ENCODE results near the gene SLC9A3.

The SLC9A3 gene

DNA sequence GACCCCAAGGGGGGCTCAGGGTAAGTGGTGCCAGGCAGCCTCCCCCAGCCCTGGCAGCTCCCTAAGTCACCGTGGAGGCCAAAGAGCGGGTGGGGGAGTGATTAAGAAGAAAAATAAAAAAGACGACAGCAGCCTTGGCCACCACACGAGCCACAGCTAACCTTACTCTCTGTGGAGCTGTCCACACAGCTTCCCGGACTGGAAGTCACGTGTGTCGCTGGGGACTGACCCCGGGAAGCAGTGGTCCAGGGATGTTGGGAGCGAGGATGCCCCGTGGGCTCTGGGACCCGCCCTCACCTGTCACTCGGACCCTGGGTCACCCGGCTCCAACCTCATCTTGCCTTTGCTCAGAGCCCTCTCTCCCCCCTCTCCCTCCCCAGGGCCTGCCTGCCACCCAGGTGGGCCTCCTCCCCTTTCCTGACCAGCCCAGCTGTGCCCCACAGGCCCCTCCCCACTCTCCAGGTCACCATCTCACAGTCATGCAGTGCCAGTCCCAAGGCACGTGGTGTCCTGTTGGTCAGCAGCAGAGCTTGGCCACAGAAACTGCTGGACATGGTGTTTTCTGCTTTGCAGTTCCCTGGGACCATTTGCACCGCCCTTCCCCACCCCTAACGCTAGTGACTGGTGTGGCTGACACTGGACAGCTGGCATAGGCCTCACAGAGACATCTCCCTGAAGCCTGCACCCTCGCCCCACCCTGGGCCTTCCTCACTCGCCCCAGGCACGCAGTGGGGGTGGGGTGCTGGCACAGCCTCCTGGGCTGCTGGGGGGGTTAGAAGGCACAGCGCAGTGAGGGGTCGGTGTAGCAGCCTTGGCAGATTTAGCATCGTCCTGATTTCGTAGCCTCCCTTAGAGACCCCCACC is 91.1 kb downstream of the SLC9A3 start:
- ATAC-seq, result no peak

DNA sequence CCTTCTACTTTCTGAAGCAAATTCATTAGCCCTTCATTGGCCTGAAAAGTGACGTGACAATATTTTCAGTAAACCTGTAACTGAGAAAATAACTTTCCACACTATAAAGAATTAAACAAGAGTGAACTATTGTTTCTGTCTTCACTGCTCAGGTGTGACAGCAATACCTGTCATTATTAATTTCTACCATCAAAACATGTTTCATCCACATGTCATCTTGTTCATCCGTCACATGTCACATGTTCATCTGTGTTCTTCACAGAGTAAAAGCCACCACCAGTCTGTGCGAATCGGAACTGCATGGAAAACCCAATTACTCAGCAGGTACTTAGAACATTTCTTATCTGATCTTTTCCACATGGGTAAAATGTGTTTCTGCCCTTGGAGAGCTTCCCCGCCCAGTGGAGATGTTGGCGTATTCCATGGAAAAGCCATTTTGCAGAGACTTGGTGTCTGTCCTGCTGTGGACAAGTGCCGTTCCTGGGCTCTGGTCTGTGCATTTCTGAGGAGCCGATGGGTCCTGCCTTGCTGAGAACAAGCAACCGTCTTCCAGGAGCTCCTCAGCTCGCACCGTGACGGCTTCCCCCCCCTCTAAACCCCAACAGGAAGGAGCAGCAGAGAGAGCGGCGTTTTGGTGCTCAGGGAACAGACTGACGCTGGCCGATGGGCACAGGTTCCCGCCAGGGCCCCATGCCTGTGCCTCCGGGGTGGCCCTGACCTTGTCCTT is 91.9 kb downstream of the SLC9A3 start:
- no peak for ATAC-seq
- TF ChIP-seq ESRRG (CRISPR knock-in tag; IDR thresholded peaks at IDR 0.05) (no peak), SNAI2 (CRISPR knock-in tag; IDR thresholded peaks at IDR 0.05) (no peak), ZFP3 (CRISPR knock-in tag; IDR thresholded peaks at IDR 0.05) (no peak)
- TF ChIP-seq, protein P1, sequence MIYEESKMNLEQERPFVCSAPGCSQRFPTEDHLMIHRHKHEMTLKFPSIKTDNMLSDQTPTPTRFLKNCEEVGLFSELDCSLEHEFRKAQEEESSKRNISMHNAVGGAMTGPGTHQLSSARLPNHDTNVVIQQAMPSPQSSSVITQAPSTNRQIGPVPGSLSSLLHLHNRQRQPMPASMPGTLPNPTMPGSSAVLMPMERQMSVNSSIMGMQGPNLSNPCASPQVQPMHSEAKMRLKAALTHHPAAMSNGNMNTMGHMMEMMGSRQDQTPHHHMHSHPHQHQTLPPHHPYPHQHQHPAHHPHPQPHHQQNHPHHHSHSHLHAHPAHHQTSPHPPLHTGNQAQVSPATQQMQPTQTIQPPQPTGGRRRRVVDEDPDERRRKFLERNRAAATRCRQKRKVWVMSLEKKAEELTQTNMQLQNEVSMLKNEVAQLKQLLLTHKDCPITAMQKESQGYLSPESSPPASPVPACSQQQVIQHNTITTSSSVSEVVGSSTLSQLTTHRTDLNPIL (CRISPR knock-in tag; IDR thresholded peaks at IDR 0.05; ENCODE audit: low read depth), result no peak

More for the DNA sequence above, 91.1 kb downstream of the SLC9A3 start:
- TF ChIP-seq ZC3H10 (CRISPR knock-in tag; IDR thresholded peaks at IDR 0.05) (no peak), SNAI2 (CRISPR knock-in tag; IDR thresholded peaks at IDR 0.05) (no peak), TOX (CRISPR knock-in tag; IDR thresholded peaks at IDR 0.05; ENCODE audit: borderline replicate concordance) (no peak), ISL1 (CRISPR knock-in tag; IDR thresholded peaks at IDR 0.05) (no peak), RARB (CRISPR knock-in tag; IDR thresholded peaks at IDR 0.05) (no peak), ARNTL (CRISPR knock-in tag; IDR thresholded peaks at IDR 0.05; ENCODE audit: borderline replicate concordance, low read depth) (no peak), ZNF70 (CRISPR knock-in tag; IDR thresholded peaks at IDR 0.05) (no peak), ZFP30 (CRISPR knock-in tag; IDR thresholded peaks at IDR 0.05) (no peak), GLIS3 (CRISPR knock-in tag; IDR thresholded peaks at IDR 0.05) (no peak)
- TF ChIP-seq, protein P2, sequence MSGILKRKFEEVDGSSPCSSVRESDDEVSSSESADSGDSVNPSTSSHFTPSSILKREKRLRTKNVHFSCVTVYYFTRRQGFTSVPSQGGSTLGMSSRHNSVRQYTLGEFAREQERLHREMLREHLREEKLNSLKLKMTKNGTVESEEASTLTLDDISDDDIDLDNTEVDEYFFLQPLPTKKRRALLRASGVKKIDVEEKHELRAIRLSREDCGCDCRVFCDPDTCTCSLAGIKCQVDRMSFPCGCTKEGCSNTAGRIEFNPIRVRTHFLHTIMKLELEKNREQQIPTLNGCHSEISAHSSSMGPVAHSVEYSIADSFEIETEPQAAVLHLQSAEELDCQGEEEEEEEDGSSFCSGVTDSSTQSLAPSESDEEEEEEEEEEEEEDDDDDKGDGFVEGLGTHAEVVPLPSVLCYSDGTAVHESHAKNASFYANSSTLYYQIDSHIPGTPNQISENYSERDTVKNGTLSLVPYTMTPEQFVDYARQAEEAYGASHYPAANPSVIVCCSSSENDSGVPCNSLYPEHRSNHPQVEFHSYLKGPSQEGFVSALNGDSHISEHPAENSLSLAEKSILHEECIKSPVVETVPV (CRISPR knock-in tag; IDR thresholded peaks at IDR 0.05), result no peak
- TF ChIP-seq, protein P3, sequence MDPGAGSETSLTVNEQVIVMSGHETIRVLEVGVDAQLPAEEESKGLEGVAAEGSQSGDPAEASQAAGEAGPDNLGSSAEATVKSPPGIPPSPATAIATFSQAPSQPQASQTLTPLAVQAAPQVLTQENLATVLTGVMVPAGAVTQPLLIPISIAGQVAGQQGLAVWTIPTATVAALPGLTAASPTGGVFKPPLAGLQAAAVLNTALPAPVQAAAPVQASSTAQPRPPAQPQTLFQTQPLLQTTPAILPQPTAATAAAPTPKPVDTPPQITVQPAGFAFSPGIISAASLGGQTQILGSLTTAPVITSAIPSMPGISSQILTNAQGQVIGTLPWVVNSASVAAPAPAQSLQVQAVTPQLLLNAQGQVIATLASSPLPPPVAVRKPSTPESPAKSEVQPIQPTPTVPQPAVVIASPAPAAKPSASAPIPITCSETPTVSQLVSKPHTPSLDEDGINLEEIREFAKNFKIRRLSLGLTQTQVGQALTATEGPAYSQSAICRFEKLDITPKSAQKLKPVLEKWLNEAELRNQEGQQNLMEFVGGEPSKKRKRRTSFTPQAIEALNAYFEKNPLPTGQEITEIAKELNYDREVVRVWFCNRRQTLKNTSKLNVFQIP (CRISPR knock-in tag; IDR thresholded peaks at IDR 0.05; ENCODE audit: borderline replicate concordance, low read depth), result no peak

DNA sequence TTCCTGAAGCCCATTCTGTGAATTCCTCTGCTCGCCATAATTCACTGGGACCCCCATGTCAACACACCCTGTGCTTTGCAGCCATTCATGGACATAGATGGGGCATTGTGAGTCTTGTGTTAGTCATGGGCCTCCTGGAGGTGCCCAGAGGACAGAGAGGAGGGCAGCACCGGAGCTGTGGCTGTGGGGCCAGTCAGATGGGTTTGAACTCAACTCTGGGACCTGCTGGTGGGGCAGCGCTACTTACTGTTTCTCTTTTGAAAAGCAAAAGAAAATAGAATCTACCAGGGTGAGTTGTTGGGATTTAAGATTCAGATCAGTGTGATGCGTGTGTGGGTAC is 92.6 kb downstream of the SLC9A3 start:
- TF ChIP-seq TOX (CRISPR knock-in tag; IDR thresholded peaks at IDR 0.05; ENCODE audit: borderline replicate concordance) (no peak), CSDC2 (CRISPR knock-in tag; IDR thresholded peaks at IDR 0.05) (no peak), RARB (CRISPR knock-in tag; IDR thresholded peaks at IDR 0.05) (no peak), PPARA (CRISPR knock-in tag; IDR thresholded peaks at IDR 0.05; ENCODE audit: borderline replicate concordance) (no peak), ZFP30 (CRISPR knock-in tag; IDR thresholded peaks at IDR 0.05) (no peak), ZNF8 (CRISPR knock-in tag; IDR thresholded peaks at IDR 0.05) (no peak), ARNTL (CRISPR knock-in tag; IDR thresholded peaks at IDR 0.05; ENCODE audit: borderline replicate concordance, low read depth) (no peak), ZNF70 (CRISPR knock-in tag; IDR thresholded peaks at IDR 0.05) (no peak), GLIS3 (CRISPR knock-in tag; IDR thresholded peaks at IDR 0.05) (no peak), TCF4 (CRISPR knock-in tag; IDR thresholded peaks at IDR 0.05; ENCODE audit: borderline replicate concordance) (no peak), OSR1 (CRISPR knock-in tag; IDR thresholded peaks at IDR 0.05) (no peak), ZNF565 (CRISPR knock-in tag; conservative IDR thresholded peaks at IDR 0.05; ENCODE audit: low read depth) (no peak), ZC3H10 (CRISPR knock-in tag; IDR thresholded peaks at IDR 0.05) (no peak), ISL1 (CRISPR knock-in tag; IDR thresholded peaks at IDR 0.05) (no peak), ZFP3 (CRISPR knock-in tag; IDR thresholded peaks at IDR 0.05) (no peak)
- TF ChIP-seq, protein P4, sequence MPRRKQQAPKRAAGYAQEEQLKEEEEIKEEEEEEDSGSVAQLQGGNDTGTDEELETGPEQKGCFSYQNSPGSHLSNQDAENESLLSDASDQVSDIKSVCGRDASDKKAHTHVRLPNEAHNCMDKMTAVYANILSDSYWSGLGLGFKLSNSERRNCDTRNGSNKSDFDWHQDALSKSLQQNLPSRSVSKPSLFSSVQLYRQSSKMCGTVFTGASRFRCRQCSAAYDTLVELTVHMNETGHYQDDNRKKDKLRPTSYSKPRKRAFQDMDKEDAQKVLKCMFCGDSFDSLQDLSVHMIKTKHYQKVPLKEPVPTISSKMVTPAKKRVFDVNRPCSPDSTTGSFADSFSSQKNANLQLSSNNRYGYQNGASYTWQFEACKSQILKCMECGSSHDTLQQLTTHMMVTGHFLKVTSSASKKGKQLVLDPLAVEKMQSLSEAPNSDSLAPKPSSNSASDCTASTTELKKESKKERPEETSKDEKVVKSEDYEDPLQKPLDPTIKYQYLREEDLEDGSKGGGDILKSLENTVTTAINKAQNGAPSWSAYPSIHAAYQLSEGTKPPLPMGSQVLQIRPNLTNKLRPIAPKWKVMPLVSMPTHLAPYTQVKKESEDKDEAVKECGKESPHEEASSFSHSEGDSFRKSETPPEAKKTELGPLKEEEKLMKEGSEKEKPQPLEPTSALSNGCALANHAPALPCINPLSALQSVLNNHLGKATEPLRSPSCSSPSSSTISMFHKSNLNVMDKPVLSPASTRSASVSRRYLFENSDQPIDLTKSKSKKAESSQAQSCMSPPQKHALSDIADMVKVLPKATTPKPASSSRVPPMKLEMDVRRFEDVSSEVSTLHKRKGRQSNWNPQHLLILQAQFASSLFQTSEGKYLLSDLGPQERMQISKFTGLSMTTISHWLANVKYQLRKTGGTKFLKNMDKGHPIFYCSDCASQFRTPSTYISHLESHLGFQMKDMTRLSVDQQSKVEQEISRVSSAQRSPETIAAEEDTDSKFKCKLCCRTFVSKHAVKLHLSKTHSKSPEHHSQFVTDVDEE (CRISPR knock-in tag; IDR thresholded peaks at IDR 0.05), result no peak
- TF ChIP-seq, protein P2 (CRISPR knock-in tag; IDR thresholded peaks at IDR 0.05), result no peak
- TF ChIP-seq, protein P3 (CRISPR knock-in tag; IDR thresholded peaks at IDR 0.05; ENCODE audit: borderline replicate concordance, low read depth), result no peak
- ATAC-seq, result no peak

Data from SK-N-SH treated with all-trans-retinoic acid at 6 μM for 48 hours (cell line).